OCI-LY7 (cell line): ENCODE data around the gene DMXL1. TPM values are rescaled to one million over a fixed set of nuclear protein-coding genes. Genes with fewer than 3 reads are reported as not detected.

Experiments used
- BruUV-seq: library from RNA; stranded (reverse); fragments of 400-500 nt; replicated peaks from 2 replicates; lab custom pipeline; 2021; lab: Mats Ljungman, UMichigan
- CTCF ChIA-PET: fragments of 300-600 bp; sonication (Branson Sonifier 250); formaldehyde crosslinking; loops from one replicate; lab custom pipeline; 2022; ENCODE audit warnings: antibody characterized with exemption; ENCODE audit not compliant: unreplicated experiment; lab: Charles Lee
- POLR2A ChIA-PET: fragments of 300-600 bp; sonication (Branson Sonifier 250); formaldehyde crosslinking; loops from one replicate; lab custom pipeline; 2022; ENCODE audit warnings: antibody characterized with exemption; lab: Charles Lee
- DNase-seq: peaks from one replicate; pipeline ENCODE4 v3.0.0-alpha.2; 2015; ENCODE audit warnings: low spot score
- H2AFZ ChIP-seq: fragments of 200-600 bp; sonication (generic), shearing (Covaris generic); 2 replicates; pipeline ENCODE4 v1.6.1; 2014; ENCODE audit warnings: mild to moderate bottlenecking, antibody characterized with exemption, low read length, moderate library complexity
- H3K27ac ChIP-seq: fragments of 200-600 bp; sonication (generic); 2 replicates; pipeline ENCODE4 v1.5.1; 2014; ENCODE audit warnings: mixed run types, low read depth, mild to moderate bottlenecking, moderate library complexity, low read length, inconsistent platforms; ENCODE audit not compliant: poor library complexity, severe bottlenecking
- H3K36me3 ChIP-seq: fragments of 200-600 bp; sonication (generic); 2 replicates; pipeline ENCODE4 v1.6.1; 2014; ENCODE audit warnings: mild to moderate bottlenecking, antibody characterized with exemption, low read length, moderate library complexity, mixed read lengths; ENCODE audit not compliant: insufficient read depth
- H3K4me1 ChIP-seq: fragments of 200-600 bp; sonication (generic); 2 replicates; pipeline ENCODE4 v1.5.1; 2014; ENCODE audit warnings: mild to moderate bottlenecking, low read length; ENCODE audit not compliant: insufficient read depth, poor library complexity, severe bottlenecking
- H3K4me2 ChIP-seq: fragments of 200-600 bp; sonication (generic); 2 replicates; pipeline ENCODE4 v1.6.1; 2014; ENCODE audit warnings: mild to moderate bottlenecking, low read length
- H3K4me3 ChIP-seq: fragments of 200-600 bp; sonication (generic); 2 replicates; pipeline ENCODE4 v1.5.1; 2014; ENCODE audit warnings: mild to moderate bottlenecking, low read depth, low read length; ENCODE audit not compliant: poor library complexity, severe bottlenecking
- H3K79me2 ChIP-seq: fragments of 200-600 bp; sonication (generic); 2 replicates; pipeline ENCODE4 v1.6.1; 2016; ENCODE audit warnings: low read depth, mild to moderate bottlenecking, low read length, moderate library complexity, mixed read lengths; ENCODE audit not compliant: insufficient read depth
- H3K9me2 ChIP-seq: fragments of 200-600 bp; sonication (generic); 2 replicates; pipeline ENCODE4 v1.6.1; 2016; ENCODE audit warnings: mild to moderate bottlenecking, low read length, mixed read lengths; ENCODE audit not compliant: insufficient read depth
- H3K9me3 ChIP-seq: fragments of 200-600 bp; sonication (generic); 2 replicates; pipeline ENCODE4 v1.6.1; 2014; ENCODE audit warnings: mild to moderate bottlenecking, mixed run types, low read length, mixed read lengths
- H4K20me1 ChIP-seq: fragments of 200-600 bp; sonication (generic); 2 replicates; pipeline ENCODE4 v1.6.1; 2014; ENCODE audit warnings: mild to moderate bottlenecking, antibody characterized with exemption, low read length, moderate library complexity, mixed read lengths; ENCODE audit not compliant: insufficient read depth
- EZH2phosphoT487 ChIP-seq: fragments of 200-600 bp; sonication (generic); IDR thresholded peaks from 2 replicates; pipeline ENCODE4 v1.6.1; 2018; ENCODE audit warnings: low read depth, borderline replicate concordance, mild to moderate bottlenecking, mixed run types, antibody characterized with exemption, low read length, moderate library complexity, mixed read lengths
- intact Hi-C: fragments of 100-400 bp; cut with micrococcal nuclease; formaldehyde crosslinking; loops from one replicate; pipeline ENCODE4 v1.10.0; 2022; ENCODE audit not compliant: unreplicated experiment
- total RNA-seq, 2 experiments: library from RNA; depleted of rRNA in 1 of 2; stranded (reverse); fragments of >200 nt in 1 of 2; shearing (Covaris generic) in 1 of 2; gene quantifications; 2 replicates each; pipeline ENCODE4 v1.2.3, GENCODE V29; 2014 to 2022
- TF ChIP-seq, protein P1 (sequence below): fragments of 200-600 bp; sonication (generic); conservative IDR thresholded peaks from 2 replicates; pipeline ENCODE4 v1.5.1; 2014; ENCODE audit warnings: mild to moderate bottlenecking, antibody characterized with exemption, low read length, moderate library complexity, mixed read lengths

DMXL1 gene
- total RNA-seq, 2 experiments from 2014 or later: 76.6 to 79.4 TPM

DNA sequence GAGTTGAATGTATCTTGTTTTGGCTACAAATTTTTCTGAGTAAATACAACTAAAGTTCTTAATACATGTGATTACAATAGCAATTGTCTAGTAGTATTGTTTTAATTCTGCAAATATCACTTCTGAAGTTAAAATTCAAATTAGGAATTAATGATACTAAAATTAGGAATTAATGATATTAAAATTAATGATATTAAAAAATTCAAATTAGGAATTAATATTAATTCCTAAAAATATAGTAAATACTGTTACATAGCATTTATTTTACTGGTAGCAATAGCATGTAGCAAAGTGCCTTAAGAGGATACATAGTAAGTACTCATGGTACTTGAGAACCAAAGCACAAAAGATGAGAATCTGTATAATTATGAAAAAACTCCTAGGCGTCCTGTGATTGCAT is 136.2 kb downstream of the DMXL1 start:
- TF ChIP-seq, protein P1, sequence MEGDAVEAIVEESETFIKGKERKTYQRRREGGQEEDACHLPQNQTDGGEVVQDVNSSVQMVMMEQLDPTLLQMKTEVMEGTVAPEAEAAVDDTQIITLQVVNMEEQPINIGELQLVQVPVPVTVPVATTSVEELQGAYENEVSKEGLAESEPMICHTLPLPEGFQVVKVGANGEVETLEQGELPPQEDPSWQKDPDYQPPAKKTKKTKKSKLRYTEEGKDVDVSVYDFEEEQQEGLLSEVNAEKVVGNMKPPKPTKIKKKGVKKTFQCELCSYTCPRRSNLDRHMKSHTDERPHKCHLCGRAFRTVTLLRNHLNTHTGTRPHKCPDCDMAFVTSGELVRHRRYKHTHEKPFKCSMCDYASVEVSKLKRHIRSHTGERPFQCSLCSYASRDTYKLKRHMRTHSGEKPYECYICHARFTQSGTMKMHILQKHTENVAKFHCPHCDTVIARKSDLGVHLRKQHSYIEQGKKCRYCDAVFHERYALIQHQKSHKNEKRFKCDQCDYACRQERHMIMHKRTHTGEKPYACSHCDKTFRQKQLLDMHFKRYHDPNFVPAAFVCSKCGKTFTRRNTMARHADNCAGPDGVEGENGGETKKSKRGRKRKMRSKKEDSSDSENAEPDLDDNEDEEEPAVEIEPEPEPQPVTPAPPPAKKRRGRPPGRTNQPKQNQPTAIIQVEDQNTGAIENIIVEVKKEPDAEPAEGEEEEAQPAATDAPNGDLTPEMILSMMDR: no peak
- no peak for TF ChIP-seq EZH2phosphoT487

DNA sequence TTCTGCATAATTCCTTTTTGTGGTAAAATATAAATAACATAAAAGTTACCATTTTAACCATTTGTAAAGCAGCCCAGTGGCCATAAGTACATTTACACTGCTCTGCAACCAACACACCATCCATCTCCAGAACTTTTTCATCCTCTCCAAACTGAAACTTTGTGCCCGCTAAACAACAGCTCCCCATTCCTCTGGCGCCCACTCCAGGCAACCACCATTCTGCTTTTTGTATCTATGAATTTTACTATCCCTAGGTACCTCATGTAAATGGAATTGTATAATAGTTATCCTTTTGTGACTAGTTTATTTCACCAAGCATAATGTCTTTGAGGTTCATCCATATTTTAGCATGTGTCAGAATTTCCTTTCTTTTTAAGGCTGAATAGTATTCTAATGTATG is 141.1 kb downstream of the DMXL1 start:
- Histone ChIP-seq H3K36me3 (peaks cover 12% of the 10 kb centered on the region), H3K27ac (no peak overlapping the region), H3K4me2 (no peak overlapping the region), H3K9me3 (no peaks in the 10 kb centered on the region), H3K4me3 (no peak overlapping the region), H4K20me1 (no peaks in the 10 kb centered on the region), H3K9me2 (no peaks in the 10 kb centered on the region), H3K4me1 (no peaks in the 10 kb centered on the region), H2AFZ (no peak overlapping the region), H3K79me2 (no peaks in the 10 kb centered on the region)
- BruUV-seq: no TSS peak
- ChIA-PET POLR2A (interaction anchor here (0.6 kb wide), 1 partner anchor 9 kb away, joined by 3 read pairs; no protein-coding TSS in a partner anchor), CTCF (no interaction called here)
- no peak for TF ChIP-seq EZH2phosphoT487
- TF ChIP-seq, protein P1: no peak
- intact Hi-C loops: no loop called here
- no peak for DNase-seq

More for the DNA sequence above, 136.2 kb downstream of the DMXL1 start:
- Histone ChIP-seq H3K9me3 (no peaks in the 10 kb centered on the region), H3K9me2 (no peaks in the 10 kb centered on the region), H3K79me2 (no peaks in the 10 kb centered on the region), H4K20me1 (no peaks in the 10 kb centered on the region), H2AFZ (no peak overlapping the region), H3K4me3 (no peak overlapping the region), H3K4me1 (no peaks in the 10 kb centered on the region), H3K27ac (no peak overlapping the region), H3K36me3 (peaks cover 33% of the 10 kb centered on the region), H3K4me2 (no peak overlapping the region)
- intact Hi-C loops: no loop called here
- DNase-seq: no peak
- POLR2A ChIA-PET: no interaction called here
- no TSS peak for BruUV-seq
- CTCF ChIA-PET: no interaction called here

DNA sequence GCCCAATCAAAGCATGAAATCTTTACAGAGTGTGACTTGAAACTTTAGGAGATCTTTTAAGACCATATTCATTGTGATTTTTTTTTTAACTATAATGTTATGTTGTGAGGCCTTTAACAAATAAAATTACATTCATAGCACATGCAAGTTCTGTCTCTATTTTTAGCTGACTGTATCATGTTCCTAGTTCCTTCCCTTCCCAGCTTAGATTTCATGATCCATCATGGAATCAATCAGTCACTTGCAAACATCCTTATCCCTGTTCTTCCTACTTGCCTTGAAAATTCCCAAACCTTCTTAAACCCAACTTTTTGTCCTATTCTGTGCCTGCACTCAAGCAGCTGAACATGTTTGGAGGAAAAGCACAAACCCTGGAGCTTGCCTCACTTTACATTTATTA is 141.8 kb downstream of the DMXL1 start:
- ChIA-PET CTCF (no interaction called here), POLR2A (no interaction called here)
- H3K9me2 ChIP-seq: no peaks in the 10 kb centered on the region
- H3K4me3 ChIP-seq: no peak overlapping the region
- intact Hi-C loops: no loop called here
- no peak overlapping the region for H3K4me2 ChIP-seq
- no peaks in the 10 kb centered on the region for H3K4me1 ChIP-seq
- no TSS peak for BruUV-seq
- H4K20me1 ChIP-seq: no peaks in the 10 kb centered on the region
- DNase-seq: no peak
- H3K27ac ChIP-seq: no peak overlapping the region
- H2AFZ ChIP-seq: no peak overlapping the region
- H3K36me3 ChIP-seq: peaks cover 12% of the 10 kb centered on the region
- H3K9me3 ChIP-seq: no peaks in the 10 kb centered on the region
- TF ChIP-seq, protein P1: no peak
- no peak for TF ChIP-seq EZH2phosphoT487
- H3K79me2 ChIP-seq: no peaks in the 10 kb centered on the region
